Endothelial cell of umbilical vein (primary cell): ENCODE data around the gene CERS5. TPM values are rescaled to one million over a fixed set of nuclear protein-coding genes. Genes with fewer than 3 reads are reported as not detected.

ENCODE experiments used
- BruUV-seq: library from RNA; stranded (reverse); fragments of 400-500 nt; replicated peaks from 2 replicates; lab custom pipeline; 2021; lab: Mats Ljungman, UMichigan
- CTCF ChIA-PET: fragments of 300-600, 350-600 bp; sonication (Branson Sonifier 250); formaldehyde crosslinking; loops from one replicate; lab custom pipeline; 2021; ENCODE audit warnings: antibody characterized with exemption, inconsistent platforms; lab: Charles Lee
- POLR2A ChIA-PET: fragments of 300-600, 350-600 bp; sonication (Branson Sonifier 250); formaldehyde crosslinking; loops from one replicate; lab custom pipeline; 2021; ENCODE audit warnings: antibody characterized with exemption, inconsistent platforms; lab: Charles Lee
- DNase-seq: peaks from one replicate; pipeline ENCODE4 v3.0.0-alpha.2; 2011; ENCODE audit warnings: low read depth, low spot score
- FAIRE-seq: peaks from 2 replicates; lab custom pipeline; 2011; peaks lifted over from hg19 to GRCh38; lab: Jason Lieb, UNC
- H2AFZ ChIP-seq: 2 replicates; pipeline ENCODE4 v1.6.0; 2012; ENCODE audit warnings: low read depth, low read length, control low read depth, inconsistent platforms
- H3K27ac ChIP-seq: 2 replicates; pipeline ENCODE4 v1.5.1; 2011; ENCODE audit warnings: low read depth, mild to moderate bottlenecking, control low read depth, low read length, moderate library complexity; ENCODE audit not compliant: insufficient read depth
- H3K27me3 ChIP-seq, 2 experiments: 2 replicates each; pipeline versions ENCODE4 v1.6.0 to v1.6.1; 2011; ENCODE audit warnings: low read length in 2 of 2, mixed read lengths in 1 of 2; ENCODE audit not compliant: control insufficient read depth in 2 of 2, insufficient read depth in 2 of 2
- H3K36me3 ChIP-seq, 2 experiments: 2 replicates in 1 of 2; 3 replicates in 1 of 2; pipeline ENCODE4 v1.5.1; 2011; ENCODE audit warnings: low read length in 2 of 2, mild to moderate bottlenecking in 1 of 2, moderate library complexity in 1 of 2; ENCODE audit not compliant: control insufficient read depth in 2 of 2, insufficient read depth in 2 of 2; ENCODE audit errors: extremely low read depth in 1 of 2
- H3K4me1 ChIP-seq: 3 replicates; pipeline ENCODE4 v1.5.1; 2011; ENCODE audit warnings: mild to moderate bottlenecking, low read length; ENCODE audit not compliant: control insufficient read depth, insufficient read depth; ENCODE audit errors: extremely low read depth
- H3K4me2 ChIP-seq: 2 replicates; pipeline ENCODE4 v1.6.1; 2011; ENCODE audit warnings: low read length, control low read depth, mixed read lengths; ENCODE audit not compliant: insufficient read depth
- H3K4me3 ChIP-seq, 3 experiments: fragments of 200-600 bp in 1 of 3; sonication (generic), shearing (Covaris generic) in 1 of 3; replicated peaks in 1 of 3; 2 replicates each; pipeline ENCODE4 v1.5.1; 2011 to 2016; ENCODE audit warnings: control low read depth in 3 of 3, low read length in 3 of 3, mild to moderate bottlenecking in 2 of 3, inconsistent platforms in 1 of 3, low read depth in 1 of 3, moderate library complexity in 1 of 3; ENCODE audit not compliant: insufficient read depth in 1 of 3
- H3K79me2 ChIP-seq: 2 replicates; pipeline ENCODE4 v1.6.0; 2012; ENCODE audit warnings: low read length, inconsistent platforms; ENCODE audit not compliant: control insufficient read depth, insufficient read depth
- H3K9ac ChIP-seq: replicated peaks from 2 replicates; pipeline ENCODE3; 2011; ENCODE audit warnings: low read length, control low read depth; ENCODE audit not compliant: insufficient read depth; ENCODE audit errors: extremely low read depth
- H3K9me1 ChIP-seq: replicated peaks from 3 replicates; pipeline ENCODE4 v1.6.0; 2011; ENCODE audit warnings: mild to moderate bottlenecking, low read length; ENCODE audit not compliant: control insufficient read depth, insufficient read depth; ENCODE audit errors: extremely low read depth
- H3K9me3 ChIP-seq: replicated peaks from 2 replicates; pipeline ENCODE4 v1.5.1; 2012; ENCODE audit warnings: low read length, inconsistent platforms; ENCODE audit not compliant: control insufficient read depth, insufficient read depth
- H4K20me1 ChIP-seq: replicated peaks from 2 replicates; pipeline ENCODE3; 2011; ENCODE audit warnings: mild to moderate bottlenecking, low read length; ENCODE audit not compliant: control insufficient read depth, insufficient read depth; ENCODE audit errors: extremely low read depth
- EZH2 ChIP-seq: IDR thresholded peaks from 2 replicates; pipeline ENCODE4 v1.6.1; 2012; ENCODE audit warnings: borderline replicate concordance, low read depth, mild to moderate bottlenecking, moderate library complexity, low read length, inconsistent platforms; ENCODE audit not compliant: severe bottlenecking
- GATA2 ChIP-seq: IDR thresholded peaks from 2 replicates; pipeline ENCODE4 v1.7.0; 2011; ENCODE audit warnings: low read depth, mild to moderate bottlenecking, moderate library complexity, mixed read lengths, low read length; ENCODE audit not compliant: insufficient read length, insufficient read depth
- dilution Hi-C: fragments of 300-500 bp; cut with MboI; formaldehyde crosslinking; loops from one replicate; pipeline ENCODE4 v1.15.0; 2019; ENCODE audit warnings: low sequenced_read_pairs; ENCODE audit not compliant: extremely low pct_ligation_motif_present
- intact Hi-C: fragments of 100-400 bp; cut with micrococcal nuclease; formaldehyde crosslinking; loops from one replicate; pipeline ENCODE4 v1.10.0; 2022
- polyA plus RNA-seq, 4 experiments: library from polyadenylated mRNA; depleted of rRNA in 3 of 4; stranded (reverse) in 3 of 4; unstranded in 1 of 4; fragments of >200 nt; gene quantifications; 2 replicates each; pipeline versions ENCODE4 v1.2.1 to v1.2.3, GENCODE V29; 2011 to 2012; ENCODE audit warnings: missing spikeins in 1 of 4
- total RNA-seq: library from RNA; stranded (reverse); gene quantifications from 2 replicates; pipeline ENCODE4 v1.2.3, GENCODE V29; 2021
- TF ChIP-seq, protein P1 (sequence below): IDR thresholded peaks from 2 replicates; pipeline ENCODE4 v1.6.1; 2011; ENCODE audit not compliant: insufficient read depth, insufficient read length

CERS5 gene
- total and polyA plus RNA-seq, 2 donors (not counting 3 experiments of a cell fraction or from before 2014, with no cell fraction given), result 60.4 to 108 TPM

DNA sequence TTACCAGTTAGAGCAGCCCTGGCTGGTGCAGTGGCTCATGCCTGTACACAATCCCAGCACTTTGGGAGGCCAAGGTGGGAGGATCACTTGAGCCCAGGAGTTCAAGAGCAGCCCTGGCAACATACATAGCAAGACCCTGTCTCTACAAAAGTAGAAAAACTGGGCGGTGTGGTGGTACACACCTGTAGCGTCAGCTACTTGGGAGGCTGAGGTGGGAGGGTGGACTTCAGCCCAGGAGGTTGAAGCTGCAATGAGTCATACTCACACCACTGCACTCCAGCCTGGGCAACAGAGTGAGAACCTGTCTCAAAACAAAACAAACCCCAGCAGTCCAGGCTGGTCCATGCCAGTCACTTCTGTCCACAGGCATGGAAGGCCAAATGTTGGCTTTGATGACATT is 47.8 kb downstream of the CERS5 start:
- Histone ChIP-seq H3K4me1 (no peaks in the 10 kb centered on the region), H3K79me2 (peaks cover 2% of the 10 kb centered on the region), H3K27ac (no peak overlapping the region), H3K9me1 (no peaks in the 10 kb centered on the region), H2AFZ (no peak overlapping the region), H3K4me2 (no peak overlapping the region), H3K9ac (no peak overlapping the region), H3K36me3 (peaks cover 0 to 8% of the 10 kb centered on the region in 2 experiments), H3K27me3 (no peaks in the 10 kb centered on the region), H4K20me1 (no peaks in the 10 kb centered on the region), H3K9me3 (no peaks in the 10 kb centered on the region), H3K4me3 (no peak overlapping the region)
- dilution Hi-C loops, result no loop called here
- intact Hi-C loops, result no loop called here
- ChIA-PET POLR2A (interaction anchor here (0.6 kb wide), 1 partner anchor 534 kb away, joined by 5 read pairs; no protein-coding TSS in a partner anchor), CTCF (no interaction called here)
- no peak for TF ChIP-seq EZH2
- DNase-seq (no peak), FAIRE-seq (no peak)
- no TSS peak for BruUV-seq

DNA sequence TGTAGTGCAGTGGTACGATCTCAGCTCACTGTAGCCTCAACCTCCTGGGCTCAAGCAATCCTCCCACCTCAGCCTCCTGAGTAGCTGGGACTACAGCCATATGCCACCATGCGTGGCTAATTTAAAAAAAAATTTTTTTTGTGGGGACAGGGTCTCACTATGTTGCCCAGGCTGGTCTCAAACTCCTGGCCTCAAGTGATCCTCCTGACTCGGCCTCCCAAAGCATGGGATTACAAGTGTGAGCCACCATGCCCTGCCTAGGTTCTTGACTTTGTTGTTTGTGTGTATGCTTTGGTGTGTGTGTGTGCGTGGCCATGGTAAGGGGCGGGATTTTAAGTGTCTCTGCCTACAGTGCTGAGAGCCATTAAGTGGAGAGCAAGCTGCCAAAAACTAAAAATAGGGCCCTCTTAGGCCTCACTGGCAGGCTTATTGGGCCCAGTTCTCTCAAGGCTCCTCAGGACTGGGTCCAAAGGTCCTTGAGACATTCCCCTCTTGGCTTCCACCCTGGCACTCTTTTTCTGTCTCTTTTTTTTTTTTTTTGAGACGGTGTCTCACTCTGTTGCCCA is 50.0 kb downstream of the CERS5 start:
- POLR2A ChIA-PET, result no interaction called here
- TF ChIP-seq, protein P1, sequence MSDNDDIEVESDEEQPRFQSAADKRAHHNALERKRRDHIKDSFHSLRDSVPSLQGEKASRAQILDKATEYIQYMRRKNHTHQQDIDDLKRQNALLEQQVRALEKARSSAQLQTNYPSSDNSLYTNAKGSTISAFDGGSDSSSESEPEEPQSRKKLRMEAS, result no peak
- no peak for TF ChIP-seq GATA2
- Histone ChIP-seq H3K79me2 (peaks cover 9% of the 10 kb centered on the region), H4K20me1 (no peaks in the 10 kb centered on the region), H3K4me3 (no peak overlapping the region), H3K9me3 (no peaks in the 10 kb centered on the region), H3K9me1 (no peaks in the 10 kb centered on the region), H3K27ac (no peak overlapping the region), H3K4me2 (no peak overlapping the region), H3K36me3 (peaks cover 0 to 6% of the 10 kb centered on the region in 2 experiments), H3K9ac (no peak overlapping the region), H2AFZ (no peak overlapping the region), H3K27me3 (no peaks in the 10 kb centered on the region), H3K4me1 (peaks cover 3% of the 10 kb centered on the region)
- no peak for DNase-seq
- intact Hi-C loops (no loop called here), dilution Hi-C loops (no loop called here)
- BruUV-seq, result no TSS peak
- CTCF ChIA-PET, result interaction anchor here (1.0 to 1.5 kb wide), 3 partner anchors 12 to 59 kb away, joined by 3 to 10 read pairs (median 3); partner anchors contain the start of gene SMARCD1
- no peak for FAIRE-seq
